H1 (cell line): Measurements from ENCODE around the gene PPM1L. TPM values are rescaled to one million over a fixed set of nuclear protein-coding genes. Genes with fewer than 3 reads are reported as not detected.

ENCODE experiments used
- RNF2 ChIP-seq: fragments of 200-900, 300-1000 bp; sonication (generic); IDR thresholded peaks from 2 replicates; pipeline ENCODE4 v1.7.1; 2016; ENCODE audit warnings: borderline replicate concordance, low read depth, mild to moderate bottlenecking, antibody characterized with exemption, low read length; ENCODE audit not compliant: poor library complexity, severe bottlenecking; ENCODE audit errors: missing control alignments
- polyA plus RNA-seq, 7 experiments: library from polyadenylated mRNA; depleted of rRNA in 3 of 7; stranded (reverse) in 5 of 7; unstranded in 2 of 7; fragments of >200 nt in 5 of 7; fragments of 200-250 nt in 2 of 7; gene quantifications; 1 replicate in 5 of 7; 2 replicates in 1 of 7; 4 replicates in 1 of 7; pipeline versions ENCODE4 v1.2.1 to v1.2.3, GENCODE V29; 2011 to 2013; ENCODE audit warnings: missing spikeins in 2 of 7, mixed read lengths in 2 of 7
- total RNA-seq: library from RNA; stranded (reverse); fragmentation: NEBNext Ultra II Directional; extraction: Animal tissue kit (Norgen Biotek cat#: 25700); gene quantifications from 2 replicates; pipeline ENCODE4 v1.2.1, GENCODE V29; 2021
- TF ChIP-seq, protein P1 (sequence below), 3 experiments: IDR thresholded peaks; 1 replicate in 2 of 3; 2 replicates in 1 of 3; pipeline versions ENCODE4 v1.5.1 to v1.6.1; 2011; ENCODE audit warnings: low read length in 3 of 3, mild to moderate bottlenecking in 3 of 3, inconsistent platforms in 2 of 3, low read depth in 1 of 3, moderate library complexity in 1 of 3; ENCODE audit not compliant: insufficient read depth in 1 of 3; ENCODE audit errors: control extremely low read depth in 1 of 3

Gene PPM1L
- total and polyA plus RNA-seq, 2 of the 8 experiments (the other 6 are each of a cell fraction or from before 2014, with no cell fraction given): 2.8 to 18.1 TPM

- TF ChIP-seq, protein P1, sequence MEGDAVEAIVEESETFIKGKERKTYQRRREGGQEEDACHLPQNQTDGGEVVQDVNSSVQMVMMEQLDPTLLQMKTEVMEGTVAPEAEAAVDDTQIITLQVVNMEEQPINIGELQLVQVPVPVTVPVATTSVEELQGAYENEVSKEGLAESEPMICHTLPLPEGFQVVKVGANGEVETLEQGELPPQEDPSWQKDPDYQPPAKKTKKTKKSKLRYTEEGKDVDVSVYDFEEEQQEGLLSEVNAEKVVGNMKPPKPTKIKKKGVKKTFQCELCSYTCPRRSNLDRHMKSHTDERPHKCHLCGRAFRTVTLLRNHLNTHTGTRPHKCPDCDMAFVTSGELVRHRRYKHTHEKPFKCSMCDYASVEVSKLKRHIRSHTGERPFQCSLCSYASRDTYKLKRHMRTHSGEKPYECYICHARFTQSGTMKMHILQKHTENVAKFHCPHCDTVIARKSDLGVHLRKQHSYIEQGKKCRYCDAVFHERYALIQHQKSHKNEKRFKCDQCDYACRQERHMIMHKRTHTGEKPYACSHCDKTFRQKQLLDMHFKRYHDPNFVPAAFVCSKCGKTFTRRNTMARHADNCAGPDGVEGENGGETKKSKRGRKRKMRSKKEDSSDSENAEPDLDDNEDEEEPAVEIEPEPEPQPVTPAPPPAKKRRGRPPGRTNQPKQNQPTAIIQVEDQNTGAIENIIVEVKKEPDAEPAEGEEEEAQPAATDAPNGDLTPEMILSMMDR (IDR thresholded peaks at IDR 0.05; ENCODE audit: control extremely low read depth in 1 of 3, insufficient read depth in 1 of 3, low read depth in 1 of 3, low read length in 3 of 3): no peak
- TF ChIP-seq RNF2: no peak
These were observed 204.5 kb downstream of the PPM1L start (continued) for GRCh38 chr3:160960568-160960967.
